Stimulated activated CD8-positive, alpha-beta memory T cell treated with anti-CD3 and anti-CD28 coated beads, Interleukin-15, amount 100 ng/mL, for 4 hours (primary cell): Measurements from ENCODE around the gene ETV7.

Source experiments
- DNase-seq, 2 donors: peaks; one replicate each; pipeline ENCODE4 v3.0.0-alpha.2; 2020; ENCODE audit warnings: low read depth in 2 of 2

The ETV7 gene

GRCh38 chr6:36323062-36323461 lies 64.4 kb downstream of the ETV7 start:
- DNase-seq = no peak

- no peak for DNase-seq
Observed at GRCh38 chr6:36322591-36322990, 64.9 kb downstream of the ETV7 start.

GRCh38 chr6:36320475-36320874 lies 67.0 kb downstream of the ETV7 start:
- no peak for DNase-seq

GRCh38 chr6:36319821-36320220 lies 67.6 kb downstream of the ETV7 start:
- DNase-seq = no peak

GRCh38 chr6:36319436-36319762 lies 68.1 kb downstream of the ETV7 start:
- no peak for DNase-seq

- no peak for DNase-seq
Observed at GRCh38 chr6:36318690-36319435, 68.6 kb downstream of the ETV7 start.

- DNase-seq = no peak
Observed at GRCh38 chr6:36317623-36318022, 69.8 kb downstream of the ETV7 start.
